Activated naive CD8-positive, alpha-beta T cell (primary cell): ENCODE measurements around the gene CLEC2D.
A peak's percentile ranks its signal among the peaks of the same experiment; 100 is the strongest.
"Not testable (repeated sequence)": the region's sequence is repeated elsewhere in the genome, so short reads cannot be mapped to it uniquely, and the experiment has no call there.

Experiments used
- H3K27ac Mint-ChIP-seq: one replicate; pipeline ENCODE4 v1.8.0; 2021; ENCODE audit warnings: mixed read lengths
- H3K27me3 Mint-ChIP-seq: one replicate; pipeline ENCODE4 v1.8.0; 2021; ENCODE audit warnings: mixed read lengths
- H3K36me3 Mint-ChIP-seq: one replicate; pipeline ENCODE4 v1.8.0; 2021; ENCODE audit warnings: mixed read lengths
- H3K4me1 Mint-ChIP-seq: one replicate; pipeline ENCODE4 v1.8.0; 2021; ENCODE audit warnings: low read depth, mixed read lengths
- H3K4me3 Mint-ChIP-seq: one replicate; pipeline ENCODE4 v1.8.0; 2021; ENCODE audit warnings: mild to moderate bottlenecking, mixed read lengths
- H3K9me3 Mint-ChIP-seq: one replicate; pipeline ENCODE4 v1.8.0; 2021; ENCODE audit warnings: low read depth, mixed read lengths

The CLEC2D gene

GRCh38 chr12:9646794-9647781 lies 22.4 kb upstream of the CLEC2D start:
- H3K27me3 Mint-ChIP-seq = no peaks in the 10 kb centered on the region
- H3K36me3 Mint-ChIP-seq = peaks cover 14% of the 10 kb centered on the region
- peak overlapping the region; percentile 100 for H3K4me3 Mint-ChIP-seq
- peaks cover 60% of the 10 kb centered on the region for H3K4me1 Mint-ChIP-seq
- H3K9me3 Mint-ChIP-seq = peaks cover 12% of the 10 kb centered on the region
- H3K27ac Mint-ChIP-seq = peak overlapping the region; percentile 97

DNA sequence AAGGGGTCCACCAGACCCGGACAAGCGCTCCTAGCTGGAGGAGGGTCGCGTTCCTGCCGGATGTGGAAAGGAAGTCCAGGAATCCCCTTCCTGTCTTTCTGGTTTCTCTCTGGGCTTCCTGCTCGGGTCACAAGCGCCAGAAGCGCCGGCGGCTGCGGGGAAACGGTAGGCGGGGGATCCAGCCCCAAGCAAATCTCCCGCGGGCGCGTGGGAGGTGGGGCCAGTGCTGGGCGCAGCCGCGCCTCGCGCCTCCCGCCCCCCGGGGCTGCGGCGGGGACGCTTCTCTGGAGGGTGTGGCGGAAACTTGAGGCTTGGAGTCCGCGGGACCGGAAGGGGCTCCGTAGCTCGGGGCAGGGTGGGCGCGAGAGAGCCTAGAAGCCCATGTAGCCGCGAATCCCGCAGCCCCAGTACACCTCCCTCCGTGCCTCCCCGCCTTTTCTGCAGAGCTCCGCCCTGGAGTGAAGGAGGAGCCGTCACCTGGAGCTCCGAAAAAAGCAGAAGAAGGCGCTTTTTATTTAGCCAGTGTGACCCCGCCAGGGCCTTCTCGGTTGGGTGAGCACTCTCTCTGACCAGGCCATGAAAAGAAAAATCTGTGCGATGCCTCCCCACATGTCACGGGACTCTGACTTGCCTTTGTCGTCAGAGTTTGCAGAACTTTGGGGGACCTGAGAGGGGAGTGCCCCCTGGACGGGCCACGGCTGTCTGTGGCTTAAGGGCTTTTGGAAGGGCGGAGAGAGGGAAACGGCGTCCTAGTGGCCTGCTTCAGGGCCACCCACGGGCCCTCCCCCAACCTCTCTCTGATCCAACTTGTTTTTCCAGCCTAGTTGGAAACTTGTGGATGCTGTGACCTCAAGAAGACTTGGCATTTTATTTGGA lies 21.4 kb upstream of the CLEC2D start:
- Mint-ChIP-seq H3K9me3 (peaks cover 12% of the 10 kb centered on the region), H3K27me3 (no peaks in the 10 kb centered on the region), H3K4me3 (peak overlapping the region; percentile 100), H3K4me1 (peaks cover 59% of the 10 kb centered on the region), H3K36me3 (peaks cover 17% of the 10 kb centered on the region), H3K27ac (peak overlapping the region; percentile 98)

- Mint-ChIP-seq H3K9me3 (peaks cover 12% of the 10 kb centered on the region), H3K4me3 (peak overlapping the region; percentile 100), H3K27me3 (no peaks in the 10 kb centered on the region), H3K27ac (peak overlapping the region; percentile 98), H3K36me3 (peaks cover 23% of the 10 kb centered on the region), H3K4me1 (peaks cover 59% of the 10 kb centered on the region)
Observed at GRCh38 chr12:9648701-9649531, 20.6 kb upstream of the CLEC2D start.

DNA sequence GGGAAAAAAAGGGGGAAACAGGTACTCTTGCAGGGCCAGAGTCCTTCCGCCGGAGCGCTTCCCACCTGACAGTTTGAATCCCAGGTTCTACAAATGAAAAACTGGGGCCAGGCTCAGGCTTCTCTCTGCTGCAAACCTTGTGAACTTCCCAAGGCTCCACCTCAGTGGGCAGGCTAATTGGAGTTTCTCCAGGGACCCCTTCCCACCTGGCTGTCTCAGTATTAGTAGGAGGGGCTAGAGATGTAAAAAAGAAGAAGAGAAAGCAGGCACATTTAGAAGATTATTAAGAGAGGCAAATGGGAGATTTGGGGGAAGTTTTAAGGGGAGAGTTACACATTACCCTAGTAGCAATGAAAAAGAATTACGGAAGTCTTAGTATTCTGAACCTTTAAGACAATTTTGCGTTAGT lies 20.0 kb upstream of the CLEC2D start:
- peak overlapping the region; percentile 98 for H3K27ac Mint-ChIP-seq
- peak overlapping the region; percentile 100 for H3K4me3 Mint-ChIP-seq
- peaks cover 27% of the 10 kb centered on the region for H3K36me3 Mint-ChIP-seq
- peaks cover 60% of the 10 kb centered on the region for H3K4me1 Mint-ChIP-seq
- H3K9me3 Mint-ChIP-seq = peaks cover 12% of the 10 kb centered on the region
- no peaks in the 10 kb centered on the region for H3K27me3 Mint-ChIP-seq

DNA sequence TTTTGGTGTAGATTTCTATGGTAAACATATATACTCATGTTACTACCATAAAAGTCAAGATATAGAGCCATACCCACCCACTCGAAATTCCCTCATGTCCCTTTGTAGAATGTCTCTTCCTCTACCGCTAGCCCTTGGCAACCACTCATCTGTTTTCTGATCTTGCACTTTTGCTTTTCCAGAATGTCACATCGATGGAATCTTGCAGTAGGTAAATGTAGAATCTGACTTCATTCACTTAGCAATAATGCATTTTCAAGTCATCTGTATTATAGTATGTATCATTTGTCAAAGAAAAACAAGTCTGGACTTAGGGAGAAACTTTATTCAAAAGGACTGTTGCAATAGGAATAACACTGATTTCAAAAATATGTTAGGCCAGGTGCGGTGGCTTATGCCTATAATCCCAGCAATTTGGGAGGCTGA lies 19.3 kb upstream of the CLEC2D start:
- Mint-ChIP-seq H3K4me3 (peak overlapping the region; percentile 100), H3K27me3 (no peaks in the 10 kb centered on the region), H3K9me3 (peaks cover 8% of the 10 kb centered on the region), H3K4me1 (peaks cover 61% of the 10 kb centered on the region), H3K27ac (peak overlapping the region; percentile 98), H3K36me3 (peaks cover 31% of the 10 kb centered on the region)

GRCh38 chr12:9651265-9651729 lies 18.2 kb upstream of the CLEC2D start:
- peak overlapping the region; percentile 100 for H3K4me3 Mint-ChIP-seq
- H3K9me3 Mint-ChIP-seq = peaks cover 5% of the 10 kb centered on the region
- H3K36me3 Mint-ChIP-seq = peaks cover 38% of the 10 kb centered on the region

DNA sequence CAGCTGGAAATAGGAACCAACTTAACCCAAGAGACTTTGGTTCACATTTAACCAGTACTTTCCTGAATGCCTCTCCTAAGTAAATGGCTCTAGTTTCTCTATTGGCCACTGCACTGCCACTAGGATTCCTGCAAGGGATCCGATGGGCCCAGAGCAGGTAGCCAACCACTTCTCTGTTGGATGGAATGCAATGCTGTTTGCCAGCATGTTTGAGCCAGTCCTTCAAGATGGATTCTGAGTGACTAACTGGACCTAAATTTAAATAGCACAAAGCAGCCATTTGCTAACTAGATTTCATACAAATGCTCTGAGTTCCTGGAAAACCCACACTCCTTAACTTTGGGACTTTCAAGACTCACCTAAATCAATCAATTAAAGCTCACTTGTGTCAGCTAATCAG lies 9.5 kb upstream of the CLEC2D start:
- Mint-ChIP-seq H3K4me3 (peak overlapping the region; percentile 44), H3K36me3 (peaks cover 70% of the 10 kb centered on the region)

More at GRCh38 chr12:9651265-9651729, 18.2 kb upstream of the CLEC2D start:
- Mint-ChIP-seq H3K27ac (peak overlapping the region; percentile 98), H3K4me1 (peaks cover 65% of the 10 kb centered on the region), H3K27me3 (no peaks in the 10 kb centered on the region)

GRCh38 chr12:9661720-9662119 lies 7.8 kb upstream of the CLEC2D start:
- peak overlapping the region; percentile 97 for H3K27ac Mint-ChIP-seq
- peaks cover 91% of the 10 kb centered on the region for H3K4me1 Mint-ChIP-seq
- peak overlapping the region; percentile 20 for H3K4me3 Mint-ChIP-seq
- peaks cover 8% of the 10 kb centered on the region for H3K9me3 Mint-ChIP-seq
- H3K36me3 Mint-ChIP-seq = peaks cover 56% of the 10 kb centered on the region
- no peaks in the 10 kb centered on the region for H3K27me3 Mint-ChIP-seq

More for the DNA sequence above, 9.5 kb upstream of the CLEC2D start:
- H3K4me1 Mint-ChIP-seq = peaks cover 96% of the 10 kb centered on the region
- H3K9me3 Mint-ChIP-seq = peaks cover 8% of the 10 kb centered on the region
- H3K27me3 Mint-ChIP-seq = no peaks in the 10 kb centered on the region
- peak overlapping the region; percentile 97 for H3K27ac Mint-ChIP-seq

DNA sequence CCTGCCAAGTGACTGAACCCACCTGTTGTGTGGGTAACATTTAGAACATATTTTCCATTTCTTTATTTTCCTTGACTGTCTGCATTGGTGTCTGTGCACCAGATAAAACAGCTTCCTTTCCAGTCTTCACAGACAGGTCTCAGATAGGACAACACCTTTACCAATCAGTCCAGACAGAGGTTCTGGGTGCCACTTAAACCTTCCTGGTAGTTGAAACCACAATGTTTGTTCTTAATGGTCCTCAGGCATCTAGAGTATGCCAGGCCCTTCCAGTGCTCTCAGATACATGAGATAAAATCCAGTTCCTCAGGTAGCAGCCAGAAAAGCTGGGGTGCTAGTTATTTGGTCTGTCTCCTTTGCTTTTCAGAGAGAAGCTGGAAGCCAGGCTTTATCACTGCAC lies 7.0 kb upstream of the CLEC2D start:
- Mint-ChIP-seq H3K9me3 (peaks cover 8% of the 10 kb centered on the region), H3K4me1 (peaks cover 92% of the 10 kb centered on the region), H3K27me3 (no peaks in the 10 kb centered on the region), H3K4me3 (peak overlapping the region; percentile 30), H3K36me3 (peaks cover 55% of the 10 kb centered on the region), H3K27ac (peak overlapping the region; percentile 97)

- peaks cover 4% of the 10 kb centered on the region for H3K9me3 Mint-ChIP-seq
- peak overlapping the region; percentile 98 for H3K4me3 Mint-ChIP-seq
- H3K36me3 Mint-ChIP-seq = peaks cover 43% of the 10 kb centered on the region
- H3K27ac Mint-ChIP-seq = peak overlapping the region; percentile 99
- H3K4me1 Mint-ChIP-seq = peaks cover 53% of the 10 kb centered on the region
- no peaks in the 10 kb centered on the region for H3K27me3 Mint-ChIP-seq
Observed at GRCh38 chr12:9667403-9668160, 1.9 kb upstream of the CLEC2D start.

DNA sequence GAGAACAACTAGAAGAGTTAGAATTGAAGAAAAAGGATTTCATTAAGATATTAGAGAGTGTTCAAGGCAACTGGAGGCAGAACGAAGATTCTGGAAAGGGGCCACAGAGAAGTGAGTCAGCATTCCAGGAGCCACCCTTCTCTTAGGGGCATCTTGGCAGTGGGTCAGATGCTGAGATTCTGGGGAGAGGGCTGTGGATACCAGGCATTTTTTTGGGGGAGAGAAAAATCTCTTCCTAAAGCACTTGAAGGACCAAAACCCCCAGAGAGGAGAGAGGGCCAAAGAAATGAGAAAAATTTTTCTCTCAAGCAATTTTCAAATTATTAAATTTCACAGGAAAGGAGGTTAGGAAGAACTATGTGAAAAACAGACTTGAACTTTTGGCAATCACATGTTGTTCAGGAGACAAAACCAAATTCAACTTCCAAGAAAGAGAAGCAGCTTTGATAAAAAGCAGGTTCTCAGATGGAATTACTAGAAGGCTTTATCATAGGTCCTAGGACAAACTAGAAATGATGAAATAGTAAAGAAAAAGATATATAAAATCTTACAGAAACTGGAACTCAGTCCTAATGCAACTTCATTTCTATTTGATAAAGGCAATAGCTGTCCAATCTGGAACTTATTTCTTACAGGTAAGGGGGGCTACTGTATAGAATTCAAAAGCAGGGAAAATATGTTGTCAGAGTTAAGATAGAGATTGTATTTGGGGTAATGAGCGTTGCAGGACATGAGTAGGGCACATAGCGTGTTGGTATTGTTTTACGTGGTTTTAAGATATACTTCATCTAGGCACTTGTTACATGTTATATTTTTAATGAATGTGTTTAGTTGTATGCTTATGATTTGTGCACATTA lies 1.1 kb upstream of the CLEC2D start:
- Mint-ChIP-seq H3K4me3 (peak overlapping the region; percentile 98), H3K9me3 (peaks cover 4% of the 10 kb centered on the region), H3K27me3 (no peaks in the 10 kb centered on the region), H3K27ac (peak overlapping the region; percentile 99), H3K4me1 (peaks cover 47% of the 10 kb centered on the region), H3K36me3 (peaks cover 51% of the 10 kb centered on the region)

DNA sequence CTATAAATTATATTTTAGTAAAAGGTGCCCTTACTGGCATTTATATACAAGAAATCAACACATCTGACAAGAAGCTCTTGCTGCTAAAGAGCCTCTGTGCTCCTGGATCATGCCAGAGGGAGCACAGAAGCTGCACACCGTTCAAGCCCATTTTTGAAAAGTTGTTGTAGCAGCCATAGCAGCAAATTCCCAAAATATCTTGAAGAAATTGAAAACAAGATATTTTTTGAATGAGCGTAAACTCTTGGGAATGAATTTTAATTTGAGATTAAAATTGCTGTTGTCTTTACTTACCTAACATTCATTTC lies 540 bp upstream of the CLEC2D start:
- no peaks in the 10 kb centered on the region for H3K27me3 Mint-ChIP-seq
- peaks cover 4% of the 10 kb centered on the region for H3K9me3 Mint-ChIP-seq
- H3K4me3 Mint-ChIP-seq = peak overlapping the region; percentile 98
- peak overlapping the region; percentile 99 for H3K27ac Mint-ChIP-seq
- H3K36me3 Mint-ChIP-seq = peaks cover 52% of the 10 kb centered on the region
- peaks cover 43% of the 10 kb centered on the region for H3K4me1 Mint-ChIP-seq

GRCh38 chr12:9672340-9672739 lies 2.8 kb downstream of the CLEC2D start:
- Mint-ChIP-seq H3K27ac (peak overlapping the region; percentile 99), H3K4me3 (peak overlapping the region; percentile 98), H3K4me1 (peaks cover 40% of the 10 kb centered on the region), H3K36me3 (peaks cover 58% of the 10 kb centered on the region)
- H3K9me3 Mint-ChIP-seq, H3K27me3 Mint-ChIP-seq: not testable (repeated sequence)
